HepG2 (cell line): ENCODE results near the gene TRIM69. TPM values are rescaled to one million over a fixed set of nuclear protein-coding genes. Genes with fewer than 3 reads are reported as not detected.

Source experiments
- ASH2L ChIP-seq: fragments of 300-600, 200-600 bp; sonication (generic); IDR thresholded peaks from 2 replicates; pipeline ENCODE4 v1.7.0; 2017; ENCODE audit warnings: low read depth, mild to moderate bottlenecking, moderate library complexity, mixed read lengths, low read length; ENCODE audit not compliant: insufficient read length
- FOXO1 ChIP-seq: sonication (generic); formaldehyde crosslinking; IDR thresholded peaks from 2 replicates; pipeline ENCODE4 v1.4.0; 2020; ENCODE audit warnings: missing genetic modification reagents
- MXD4 ChIP-seq: IDR thresholded peaks from 2 replicates; pipeline ENCODE4 v1.6.1; 2016; ENCODE audit warnings: mild to moderate bottlenecking, missing biosample characterization, missing genetic modification reagents
- NFKB2 ChIP-seq: sonication (generic); formaldehyde crosslinking; IDR thresholded peaks from 2 replicates; pipeline ENCODE4 v1.4.0; 2020; ENCODE audit warnings: missing genetic modification reagents, borderline replicate concordance
- SIN3B ChIP-seq: fragments of 150-350 bp; IDR thresholded peaks from 2 replicates; pipeline ENCODE4 v1.6.1; 2014; ENCODE audit warnings: low read length
- YEATS4 ChIP-seq: sonication (generic); formaldehyde crosslinking; IDR thresholded peaks from 2 replicates; pipeline ENCODE4 v1.4.0; 2020; ENCODE audit warnings: missing genetic modification reagents, borderline replicate concordance
- ZBTB38 ChIP-seq: sonication (generic); formaldehyde crosslinking; IDR thresholded peaks from 2 replicates; pipeline ENCODE4 v1.5.1; 2020; ENCODE audit warnings: mild to moderate bottlenecking, missing genetic modification reagents
- ZBTB42 ChIP-seq: sonication (generic); formaldehyde crosslinking; IDR thresholded peaks from 2 replicates; pipeline ENCODE4 v1.5.0; 2020; ENCODE audit warnings: mild to moderate bottlenecking, missing genetic modification reagents
- ZNF101 ChIP-seq: sonication (generic); formaldehyde crosslinking; IDR thresholded peaks from 2 replicates; pipeline ENCODE4 v1.4.0; 2020; ENCODE audit warnings: mild to moderate bottlenecking, low read depth, missing genetic modification reagents, borderline replicate concordance
- ZNF253 ChIP-seq: sonication (generic); formaldehyde crosslinking; IDR thresholded peaks from 2 replicates; pipeline ENCODE4 v1.8.0; 2022; ENCODE audit warnings: mild to moderate bottlenecking, missing genetic modification reagents, borderline replicate concordance
- ZNF292 ChIP-seq: sonication (generic); formaldehyde crosslinking; IDR thresholded peaks from 2 replicates; pipeline ENCODE4 v1.8.1; 2022; ENCODE audit warnings: mild to moderate bottlenecking, low read depth, missing genetic modification reagents, borderline replicate concordance
- ZNF720 ChIP-seq: sonication (generic); formaldehyde crosslinking; IDR thresholded peaks from 2 replicates; pipeline ENCODE4 v1.4.0; 2020; ENCODE audit warnings: missing genetic modification reagents
- ZNF781 ChIP-seq: sonication (generic); formaldehyde crosslinking; IDR thresholded peaks from 2 replicates; pipeline ENCODE4 v1.5.1; 2020; ENCODE audit warnings: borderline replicate concordance, mild to moderate bottlenecking, missing genetic modification reagents; ENCODE audit errors: not compliant biosample characterization
- ZSCAN31 ChIP-seq: sonication (generic); formaldehyde crosslinking; IDR thresholded peaks from 2 replicates; pipeline ENCODE4 v1.5.0; 2020; ENCODE audit warnings: low read depth, mild to moderate bottlenecking, missing genetic modification reagents
- polyA plus RNA-seq, 8 experiments: library from polyadenylated mRNA; depleted of rRNA in 3 of 8; stranded (reverse) in 7 of 8; unstranded in 1 of 8; fragments of >200 nt; fragmentation: Illumina TruSeq in 4 of 8; extraction: Trizol in 4 of 8; gene quantifications; 2 replicates each; pipeline versions ENCODE4 v1.2.1 to v1.2.3, GENCODE V29; 2011 to 2016; ENCODE audit warnings: low read depth in 4 of 8, missing spikeins in 1 of 8, mixed read lengths in 1 of 8; ENCODE audit not compliant: insufficient read depth in 1 of 8
- total RNA-seq, 5 experiments: library from RNA; depleted of rRNA; stranded (reverse); fragments of >200 nt; fragmentation: Illumina TruSeq; extraction: Trizol; gene quantifications; 2 replicates each; pipeline ENCODE4 v1.2.3, GENCODE V29; 2016; ENCODE audit warnings: low read depth in 1 of 5
- TF ChIP-seq, protein P1 (sequence below): sonication (generic); formaldehyde crosslinking; IDR thresholded peaks from 2 replicates; pipeline ENCODE4 v1.4.0; 2020; ENCODE audit warnings: missing genetic modification reagents
- TF ChIP-seq, protein P2 (sequence below): sonication (generic); formaldehyde crosslinking; IDR thresholded peaks from 2 replicates; pipeline ENCODE4 v1.4.0; 2020; ENCODE audit warnings: low read depth, mild to moderate bottlenecking, missing genetic modification reagents
- TF ChIP-seq, protein P3 (sequence below): sonication (generic); formaldehyde crosslinking; IDR thresholded peaks from 2 replicates; pipeline ENCODE4 v1.8.1; 2023; ENCODE audit warnings: mild to moderate bottlenecking, inconsistent platforms, moderate library complexity, missing genetic modification reagents, borderline replicate concordance
- TF ChIP-seq, protein P4 (sequence below): sonication (generic); formaldehyde crosslinking; IDR thresholded peaks from 2 replicates; pipeline ENCODE4 v1.4.0; 2020; ENCODE audit warnings: missing genetic modification reagents

TRIM69 gene
- total and polyA plus RNA-seq, 2 of the 13 experiments (the other 11 are each of a cell fraction or from before 2014, with no cell fraction given), result 2.6 to 3.2 TPM

DNA sequence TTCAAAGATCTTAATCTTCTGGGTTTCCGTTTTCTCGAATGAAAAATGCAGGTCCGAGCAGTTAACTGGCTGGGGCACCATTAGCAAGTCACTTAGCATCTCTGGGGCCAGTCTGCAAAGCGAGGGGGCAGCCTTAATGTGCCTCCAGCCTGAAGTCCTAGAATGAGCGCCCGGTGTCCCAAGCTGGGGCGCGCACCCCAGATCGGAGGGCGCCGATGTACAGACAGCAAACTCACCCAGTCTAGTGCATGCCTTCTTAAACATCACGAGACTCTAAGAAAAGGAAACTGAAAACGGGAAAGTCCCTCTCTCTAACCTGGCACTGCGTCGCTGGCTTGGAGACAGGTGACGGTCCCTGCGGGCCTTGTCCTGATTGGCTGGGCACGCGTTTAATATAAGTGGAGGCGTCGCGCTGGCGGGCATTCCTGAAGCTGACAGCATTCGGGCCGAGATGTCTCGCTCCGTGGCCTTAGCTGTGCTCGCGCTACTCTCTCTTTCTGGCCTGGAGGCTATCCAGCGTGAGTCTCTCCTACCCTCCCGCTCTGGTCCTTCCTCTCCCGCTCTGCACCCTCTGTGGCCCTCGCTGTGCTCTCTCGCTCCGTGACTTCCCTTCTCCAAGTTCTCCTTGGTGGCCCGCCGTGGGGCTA lies 25.1 kb upstream of the TRIM69 start, which contains the start of the genes B2M and PATL2 (continued):
- TF ChIP-seq ZSCAN31 (CRISPR knock-in tag), result peak; percentile 86; the same call in 1 of the 2 replicates
- TF ChIP-seq ZNF720 (CRISPR knock-in tag), result no peak
- TF ChIP-seq ZBTB42 (CRISPR knock-in tag), result peak; percentile 56; the same call in 1 of the 2 replicates
- 0 out of 2 replicates have a peak, but pooled peaks have one; percentile 81 for TF ChIP-seq ZNF253 (CRISPR knock-in tag)
- peak; percentile 59; the same call in 1 of the 2 replicates for TF ChIP-seq ZNF292 (CRISPR knock-in tag)
- TF ChIP-seq SIN3B, result no peak
- TF ChIP-seq, protein P1, sequence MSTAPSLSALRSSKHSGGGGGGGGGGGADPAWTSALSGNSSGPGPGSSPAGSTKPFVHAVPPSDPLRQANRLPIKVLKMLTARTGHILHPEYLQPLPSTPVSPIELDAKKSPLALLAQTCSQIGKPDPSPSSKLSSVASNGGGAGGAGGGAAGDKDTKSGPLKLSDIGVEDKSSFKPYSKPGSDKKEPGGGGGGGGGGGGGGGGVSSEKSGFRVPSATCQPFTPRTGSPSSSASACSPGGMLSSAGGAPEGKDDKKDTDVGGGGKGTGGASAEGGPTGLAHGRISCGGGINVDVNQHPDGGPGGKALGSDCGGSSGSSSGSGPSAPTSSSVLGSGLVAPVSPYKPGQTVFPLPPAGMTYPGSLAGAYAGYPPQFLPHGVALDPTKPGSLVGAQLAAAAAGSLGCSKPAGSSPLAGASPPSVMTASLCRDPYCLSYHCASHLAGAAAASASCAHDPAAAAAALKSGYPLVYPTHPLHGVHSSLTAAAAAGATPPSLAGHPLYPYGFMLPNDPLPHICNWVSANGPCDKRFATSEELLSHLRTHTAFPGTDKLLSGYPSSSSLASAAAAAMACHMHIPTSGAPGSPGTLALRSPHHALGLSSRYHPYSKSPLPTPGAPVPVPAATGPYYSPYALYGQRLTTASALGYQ (CRISPR knock-in tag), result no peak
- TF ChIP-seq ZBTB38, result peak; percentile 53; the same call in 1 of the 2 replicates
- peak; percentile 72 for TF ChIP-seq ASH2L
- no peak for TF ChIP-seq ZNF101 (CRISPR knock-in tag)
- TF ChIP-seq, protein P2, sequence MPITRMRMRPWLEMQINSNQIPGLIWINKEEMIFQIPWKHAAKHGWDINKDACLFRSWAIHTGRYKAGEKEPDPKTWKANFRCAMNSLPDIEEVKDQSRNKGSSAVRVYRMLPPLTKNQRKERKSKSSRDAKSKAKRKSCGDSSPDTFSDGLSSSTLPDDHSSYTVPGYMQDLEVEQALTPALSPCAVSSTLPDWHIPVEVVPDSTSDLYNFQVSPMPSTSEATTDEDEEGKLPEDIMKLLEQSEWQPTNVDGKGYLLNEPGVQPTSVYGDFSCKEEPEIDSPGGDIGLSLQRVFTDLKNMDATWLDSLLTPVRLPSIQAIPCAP (CRISPR knock-in tag), result no peak
- TF ChIP-seq, protein P3, sequence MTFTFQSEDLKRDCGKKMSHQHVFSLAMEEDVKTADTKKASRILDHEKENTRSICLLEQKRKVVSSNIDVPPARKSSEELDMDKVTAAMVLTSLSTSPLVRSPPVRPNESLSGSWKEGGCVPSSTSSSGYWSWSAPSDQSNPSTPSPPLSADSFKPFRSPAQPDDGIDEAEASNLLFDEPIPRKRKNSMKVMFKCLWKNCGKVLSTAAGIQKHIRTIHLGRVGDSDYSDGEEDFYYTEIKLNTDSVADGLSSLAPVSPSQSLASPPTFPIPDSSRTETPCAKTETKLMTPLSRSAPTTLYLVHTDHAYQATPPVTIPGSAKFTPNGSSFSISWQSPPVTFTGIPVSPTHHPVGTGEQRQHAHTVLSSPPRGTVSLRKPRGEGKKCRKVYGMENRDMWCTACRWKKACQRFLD (CRISPR knock-in tag), result 0 out of 2 replicates have a peak, but pooled peaks have one; percentile 52
- TF ChIP-seq ZNF781 (CRISPR knock-in tag), result peak; percentile 79
- peak; percentile 84 for TF ChIP-seq YEATS4 (CRISPR knock-in tag)
- peak; percentile 73; the same call in 1 of the 2 replicates for TF ChIP-seq MXD4 (CRISPR knock-in tag)
- TF ChIP-seq NFKB2 (CRISPR knock-in tag), result 0 out of 2 replicates have a peak, but pooled peaks have one; percentile 54
- no peak for TF ChIP-seq FOXO1 (CRISPR knock-in tag)
- TF ChIP-seq, protein P4, sequence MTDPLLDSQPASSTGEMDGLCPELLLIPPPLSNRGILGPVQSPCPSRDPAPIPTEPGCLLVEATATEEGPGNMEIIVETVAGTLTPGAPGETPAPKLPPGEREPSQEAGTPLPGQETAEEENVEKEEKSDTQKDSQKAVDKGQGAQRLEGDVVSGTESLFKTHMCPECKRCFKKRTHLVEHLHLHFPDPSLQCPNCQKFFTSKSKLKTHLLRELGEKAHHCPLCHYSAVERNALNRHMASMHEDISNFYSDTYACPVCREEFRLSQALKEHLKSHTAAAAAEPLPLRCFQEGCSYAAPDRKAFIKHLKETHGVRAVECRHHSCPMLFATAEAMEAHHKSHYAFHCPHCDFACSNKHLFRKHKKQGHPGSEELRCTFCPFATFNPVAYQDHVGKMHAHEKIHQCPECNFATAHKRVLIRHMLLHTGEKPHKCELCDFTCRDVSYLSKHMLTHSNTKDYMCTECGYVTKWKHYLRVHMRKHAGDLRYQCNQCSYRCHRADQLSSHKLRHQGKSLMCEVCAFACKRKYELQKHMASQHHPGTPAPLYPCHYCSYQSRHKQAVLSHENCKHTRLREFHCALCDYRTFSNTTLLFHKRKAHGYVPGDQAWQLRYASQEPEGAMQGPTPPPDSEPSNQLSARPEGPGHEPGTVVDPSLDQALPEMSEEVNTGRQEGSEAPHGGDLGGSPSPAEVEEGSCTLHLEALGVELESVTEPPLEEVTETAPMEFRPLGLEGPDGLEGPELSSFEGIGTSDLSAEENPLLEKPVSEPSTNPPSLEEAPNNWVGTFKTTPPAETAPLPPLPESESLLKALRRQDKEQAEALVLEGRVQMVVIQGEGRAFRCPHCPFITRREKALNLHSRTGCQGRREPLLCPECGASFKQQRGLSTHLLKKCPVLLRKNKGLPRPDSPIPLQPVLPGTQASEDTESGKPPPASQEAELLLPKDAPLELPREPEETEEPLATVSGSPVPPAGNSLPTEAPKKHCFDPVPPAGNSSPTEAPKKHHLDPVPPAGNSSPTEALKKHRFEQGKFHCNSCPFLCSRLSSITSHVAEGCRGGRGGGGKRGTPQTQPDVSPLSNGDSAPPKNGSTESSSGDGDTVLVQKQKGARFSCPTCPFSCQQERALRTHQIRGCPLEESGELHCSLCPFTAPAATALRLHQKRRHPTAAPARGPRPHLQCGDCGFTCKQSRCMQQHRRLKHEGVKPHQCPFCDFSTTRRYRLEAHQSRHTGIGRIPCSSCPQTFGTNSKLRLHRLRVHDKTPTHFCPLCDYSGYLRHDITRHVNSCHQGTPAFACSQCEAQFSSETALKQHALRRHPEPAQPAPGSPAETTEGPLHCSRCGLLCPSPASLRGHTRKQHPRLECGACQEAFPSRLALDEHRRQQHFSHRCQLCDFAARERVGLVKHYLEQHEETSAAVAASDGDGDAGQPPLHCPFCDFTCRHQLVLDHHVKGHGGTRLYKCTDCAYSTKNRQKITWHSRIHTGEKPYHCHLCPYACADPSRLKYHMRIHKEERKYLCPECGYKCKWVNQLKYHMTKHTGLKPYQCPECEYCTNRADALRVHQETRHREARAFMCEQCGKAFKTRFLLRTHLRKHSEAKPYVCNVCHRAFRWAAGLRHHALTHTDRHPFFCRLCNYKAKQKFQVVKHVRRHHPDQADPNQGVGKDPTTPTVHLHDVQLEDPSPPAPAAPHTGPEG (CRISPR knock-in tag), result peak; percentile 70
